IPS-18c (cell line): ENCODE results near the gene TRPC6.
"Not testable (repeated sequence)": the region's sequence is repeated elsewhere in the genome, so short reads cannot be mapped to it uniquely, and the experiment has no call there.

Experiments used
- H3K4me3 ChIP-seq: 2 replicates; pipeline ENCODE4 v1.7.0; 2013; ENCODE audit warnings: low read depth, mild to moderate bottlenecking, low read length, moderate library complexity; ENCODE audit not compliant: insufficient read depth
- H3K9me3 ChIP-seq: one replicate; pipeline ENCODE4 v1.6.1; 2013; ENCODE audit warnings: mild to moderate bottlenecking, low read length, moderate library complexity; ENCODE audit not compliant: control insufficient read depth, insufficient read depth

TRPC6 gene

DNA sequence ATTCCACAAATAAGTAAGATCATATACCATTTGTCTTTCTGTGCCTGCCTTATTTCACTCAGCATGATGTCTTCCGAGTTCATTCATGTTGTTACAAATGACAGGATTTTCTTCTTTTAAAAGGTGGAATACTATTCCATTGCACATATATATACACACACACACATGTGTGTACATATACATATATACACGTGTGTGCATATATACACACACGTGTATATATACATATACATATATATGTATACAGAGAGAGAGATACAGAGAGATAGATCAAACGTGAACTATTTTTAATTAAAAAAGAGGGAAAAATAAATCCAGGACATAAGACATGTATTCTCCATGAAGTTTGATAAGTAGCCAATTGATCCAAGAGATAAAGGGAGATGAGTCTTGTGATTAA, 108.1 kb downstream of the TRPC6 start:
- Histone ChIP-seq H3K4me3 (no peak overlapping the region), H3K9me3 (no peaks in the 10 kb centered on the region)

DNA sequence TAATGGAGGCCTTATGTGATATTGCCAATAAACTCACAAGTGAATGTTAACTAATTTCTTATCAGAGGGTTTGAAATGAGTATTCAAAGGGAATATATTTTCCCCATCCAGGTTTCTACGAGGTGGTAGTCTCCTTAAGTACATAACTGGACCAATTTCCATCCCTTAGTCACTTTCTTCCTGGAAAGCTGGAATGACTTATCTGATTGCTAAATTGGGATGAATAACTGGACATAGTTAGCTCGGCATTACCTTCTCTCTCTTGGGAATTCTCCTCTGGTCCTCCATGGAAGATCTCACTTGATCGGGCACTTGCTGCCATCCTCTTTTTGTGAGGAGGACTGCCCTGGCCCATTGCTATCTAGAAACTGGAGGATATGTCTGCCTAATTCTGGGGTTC, 109.1 kb downstream of the TRPC6 start:
- Histone ChIP-seq H3K4me3 (no peak overlapping the region), H3K9me3 (no peaks in the 10 kb centered on the region)

DNA sequence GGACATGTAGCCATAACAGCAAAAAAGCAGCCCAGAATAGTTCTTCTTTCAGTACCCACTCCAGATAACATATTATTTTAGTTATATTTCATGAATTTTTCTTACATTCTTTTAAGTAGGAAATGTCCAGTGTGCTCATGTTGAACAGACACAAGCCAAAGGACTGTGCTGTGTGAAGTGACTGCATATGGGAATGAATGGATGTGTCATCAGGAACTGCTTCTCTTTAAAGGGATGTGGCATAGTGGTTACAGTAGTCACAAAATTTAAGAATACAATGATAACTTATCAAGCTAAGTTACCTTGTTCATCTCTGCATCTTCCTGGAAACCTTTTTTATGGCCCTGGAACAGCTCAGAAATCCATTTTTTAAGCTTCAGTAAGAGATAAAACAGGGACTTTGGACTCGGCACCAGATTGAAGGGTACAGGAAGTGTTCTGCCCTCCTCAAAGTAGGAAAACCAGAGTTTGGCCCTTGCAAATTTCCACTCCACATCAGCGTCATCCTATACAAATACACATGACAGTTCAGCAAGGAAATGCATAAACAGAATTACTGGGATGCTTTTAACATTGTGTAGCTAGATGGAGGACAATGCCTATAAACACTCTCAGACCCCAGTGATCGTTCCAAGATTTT, 112.8 kb downstream of the TRPC6 start:
- Histone ChIP-seq H3K9me3 (no peaks in the 10 kb centered on the region), H3K4me3 (no peak overlapping the region)

DNA sequence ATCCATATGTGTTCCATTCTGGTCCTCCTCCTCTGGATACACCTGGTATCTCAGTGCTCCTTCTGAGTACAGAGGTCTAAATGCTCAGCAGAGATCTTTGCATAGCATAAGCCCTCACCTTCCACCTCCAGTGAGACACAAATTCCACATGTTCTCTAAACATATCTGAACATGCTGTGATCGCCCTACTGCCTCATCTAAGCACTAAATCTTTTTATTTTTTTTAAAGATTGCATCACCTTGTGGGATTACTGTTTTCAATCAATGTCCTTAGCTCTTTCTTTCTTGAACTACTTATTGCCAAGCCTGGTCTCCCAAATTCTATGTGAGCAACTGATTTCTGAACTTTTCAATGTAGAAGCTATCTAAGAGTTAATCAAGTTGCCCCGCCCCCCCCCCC, 113.4 kb downstream of the TRPC6 start:
- Histone ChIP-seq H3K4me3 (no peak overlapping the region), H3K9me3 (no peaks in the 10 kb centered on the region)

DNA sequence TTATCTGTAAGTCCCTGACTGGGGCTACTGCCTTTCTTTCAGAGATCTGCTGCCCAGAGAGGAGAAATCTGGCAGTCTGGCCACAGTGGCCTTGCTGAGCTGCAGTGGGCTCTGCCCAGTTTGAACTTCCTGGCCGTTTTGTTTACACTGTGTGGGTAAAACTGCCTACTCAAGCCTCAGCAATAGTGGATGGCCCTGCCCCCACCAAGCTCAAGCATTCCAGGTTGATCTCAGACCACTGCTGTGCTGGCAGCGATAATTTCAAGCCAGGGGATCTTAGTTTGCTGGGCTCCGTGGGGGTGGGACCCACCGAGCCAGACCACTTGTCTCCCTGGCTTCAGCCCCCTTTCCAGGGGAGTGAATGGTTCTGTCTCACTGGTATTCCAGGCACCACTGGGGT, 117.5 kb downstream of the TRPC6 start:
- no peak overlapping the region for H3K4me3 ChIP-seq
- H3K9me3 ChIP-seq = no peaks in the 10 kb centered on the region

DNA sequence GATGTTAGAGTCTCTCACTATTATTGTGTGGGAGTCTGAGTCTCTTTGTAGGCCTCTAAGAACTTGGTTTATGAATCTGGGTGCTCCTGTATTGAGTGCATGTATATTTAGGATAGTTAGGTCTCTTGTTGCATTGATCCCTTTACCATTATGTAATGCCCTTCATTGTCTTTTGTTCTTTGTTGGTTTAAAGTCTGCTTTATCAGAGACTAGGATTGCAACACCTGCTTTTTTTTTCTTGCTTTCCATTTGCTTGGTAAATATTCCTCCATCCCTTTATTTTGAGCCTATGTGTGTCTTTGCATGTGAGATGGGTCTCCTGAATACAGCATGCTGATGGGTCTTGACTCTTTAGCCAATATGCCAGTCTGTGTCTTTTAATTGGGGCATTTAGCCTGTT, 119.4 kb downstream of the TRPC6 start:
- not testable (repeated sequence) for H3K9me3 ChIP-seq, H3K4me3 ChIP-seq

DNA sequence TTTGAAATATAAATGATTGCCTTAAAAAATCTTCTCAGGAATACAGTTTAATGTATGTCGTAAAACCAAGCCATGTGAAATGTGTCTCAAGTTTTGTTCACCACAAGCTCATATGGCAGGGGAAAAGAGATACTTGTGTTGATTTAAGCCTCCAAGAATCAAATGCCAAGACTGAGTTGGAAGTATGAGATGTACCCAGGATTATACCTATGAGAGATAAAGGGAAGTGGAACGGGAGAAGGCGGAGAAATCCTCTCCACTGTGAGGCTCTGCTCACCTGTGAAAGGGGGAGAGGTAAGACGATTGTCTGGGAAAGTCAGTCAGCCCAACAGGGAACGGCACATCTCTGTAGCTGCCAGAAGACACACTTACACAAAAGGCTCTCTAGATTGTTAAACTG, 124.8 kb downstream of the TRPC6 start:
- H3K9me3 ChIP-seq = no peaks in the 10 kb centered on the region
- H3K4me3 ChIP-seq = no peak overlapping the region

DNA sequence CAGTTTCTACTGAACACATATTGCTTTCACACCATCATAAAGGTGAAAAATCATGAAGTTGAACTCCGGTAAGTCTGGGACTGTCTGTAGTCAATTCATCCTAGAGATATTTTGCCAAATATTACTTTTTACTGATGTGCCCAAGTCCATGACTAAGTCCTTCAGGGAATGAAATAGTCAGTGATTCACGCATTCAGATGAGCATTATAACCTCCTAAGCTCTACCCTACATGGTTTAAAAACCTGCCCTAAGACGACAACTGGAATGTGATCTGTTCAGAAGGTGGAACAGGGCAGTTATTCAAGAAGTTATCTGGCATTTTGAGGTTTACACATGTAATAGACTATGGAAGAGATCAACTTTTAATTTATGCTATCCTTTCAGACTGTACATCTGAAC, 125.6 kb downstream of the TRPC6 start:
- no peak overlapping the region for H3K4me3 ChIP-seq
- H3K9me3 ChIP-seq = no peaks in the 10 kb centered on the region

DNA sequence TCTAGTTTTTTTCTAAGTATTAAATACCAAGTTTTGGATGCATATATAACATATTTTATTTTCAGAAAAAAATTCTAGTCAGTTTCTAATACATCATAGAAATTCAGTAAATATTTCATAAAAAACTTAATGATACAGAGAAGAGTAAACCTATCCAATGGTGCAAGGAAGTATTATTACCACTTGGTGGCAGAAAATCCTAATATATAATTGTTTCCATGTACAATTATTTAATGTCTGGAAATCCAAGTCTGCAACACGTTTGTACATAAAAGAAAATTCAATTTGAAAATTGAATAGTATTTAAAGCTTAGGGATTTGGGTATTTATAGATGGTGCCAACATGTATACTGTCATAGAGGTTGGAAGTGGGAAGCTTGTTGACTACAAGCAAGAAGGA, 127.0 kb downstream of the TRPC6 start:
- H3K9me3 ChIP-seq = no peaks in the 10 kb centered on the region

DNA sequence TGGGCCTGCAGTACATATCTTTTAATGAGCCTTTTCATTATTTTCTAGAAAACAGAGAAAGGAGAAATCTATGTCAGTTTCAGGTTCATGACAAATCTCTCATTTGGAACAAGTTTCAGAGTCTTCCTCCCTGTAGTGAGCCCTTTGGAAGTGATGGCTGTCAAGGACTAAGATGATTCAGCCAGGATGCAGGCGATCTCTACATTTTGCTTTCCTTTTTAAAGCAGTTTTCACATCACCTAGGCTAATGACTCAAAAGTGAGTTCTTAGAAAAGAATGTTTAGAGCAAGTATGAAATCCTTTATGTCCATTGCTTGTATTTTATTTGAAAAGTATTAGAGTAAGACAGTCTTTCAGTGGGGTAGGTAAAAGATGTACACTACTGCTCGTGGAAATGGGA, 130.1 kb downstream of the TRPC6 start:
- Histone ChIP-seq H3K9me3 (no peaks in the 10 kb centered on the region), H3K4me3 (no peak overlapping the region)

More for the DNA sequence above, 127.0 kb downstream of the TRPC6 start:
- H3K4me3 ChIP-seq = no peak overlapping the region

DNA sequence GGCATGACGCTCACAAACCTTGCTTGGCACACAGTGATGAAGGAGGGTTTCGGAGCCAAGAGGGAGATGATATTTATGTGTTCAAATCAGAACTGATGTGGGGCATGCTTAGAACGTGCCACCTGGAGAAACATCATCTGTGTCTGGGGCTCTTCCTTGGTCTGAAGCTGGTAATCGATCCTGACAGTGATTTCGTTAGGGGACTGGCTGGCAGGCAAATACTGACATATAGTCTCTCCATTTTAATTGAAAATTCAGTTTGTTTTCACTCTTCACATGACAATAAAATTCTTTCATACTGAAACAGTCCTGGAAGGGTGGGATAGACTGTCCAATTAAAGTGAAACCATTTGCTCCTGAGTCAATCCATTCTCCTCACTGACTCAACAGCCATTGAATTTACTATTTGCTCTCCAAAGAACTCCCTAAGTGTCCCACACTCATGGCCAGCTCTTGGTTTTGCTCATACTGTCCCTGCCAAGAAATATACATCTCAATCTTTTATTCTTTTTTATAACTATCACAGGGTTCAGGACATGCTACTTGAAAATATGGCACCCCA, 134.8 kb downstream of the TRPC6 start:
- Histone ChIP-seq H3K9me3 (no peaks in the 10 kb centered on the region), H3K4me3 (no peak overlapping the region)

DNA sequence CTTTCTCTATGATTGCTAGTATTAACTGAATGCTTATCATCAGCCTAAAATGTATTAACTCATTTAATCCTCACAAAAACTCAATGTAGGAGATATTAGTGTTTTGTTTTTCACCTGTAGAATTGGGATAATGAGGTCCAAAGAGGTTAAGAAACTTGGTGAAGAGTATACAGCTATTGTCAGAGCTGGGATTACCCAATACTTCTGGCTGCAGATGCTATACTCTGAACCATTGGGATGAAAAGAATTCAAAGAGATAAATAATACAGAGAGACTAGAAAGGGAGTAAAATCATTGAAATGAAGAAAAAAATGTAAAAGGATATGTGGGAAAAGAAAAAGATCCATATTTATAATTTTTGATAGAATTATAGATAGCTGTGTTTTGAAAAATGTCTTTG, 137.1 kb downstream of the TRPC6 start:
- Histone ChIP-seq H3K4me3 (no peak overlapping the region), H3K9me3 (no peaks in the 10 kb centered on the region)

DNA sequence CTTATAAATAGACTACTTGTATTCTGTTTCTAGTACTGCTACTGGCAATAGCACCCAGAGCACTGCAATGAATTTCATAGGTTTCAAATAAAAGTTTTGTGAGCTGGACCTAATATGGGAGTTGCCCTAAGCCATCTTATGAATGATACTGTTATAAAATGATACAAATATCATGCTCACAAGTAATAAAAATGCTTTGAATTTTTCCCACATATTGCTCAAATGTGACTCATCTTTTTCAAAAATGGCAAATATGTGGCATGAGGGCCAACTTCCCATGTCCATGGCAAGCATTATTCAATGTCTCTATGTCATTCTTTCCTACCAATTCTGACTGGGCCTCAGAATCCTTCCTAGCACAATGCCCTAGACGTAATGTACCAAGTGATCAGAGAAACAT, 137.6 kb downstream of the TRPC6 start:
- H3K9me3 ChIP-seq = no peaks in the 10 kb centered on the region
- H3K4me3 ChIP-seq = no peak overlapping the region

DNA sequence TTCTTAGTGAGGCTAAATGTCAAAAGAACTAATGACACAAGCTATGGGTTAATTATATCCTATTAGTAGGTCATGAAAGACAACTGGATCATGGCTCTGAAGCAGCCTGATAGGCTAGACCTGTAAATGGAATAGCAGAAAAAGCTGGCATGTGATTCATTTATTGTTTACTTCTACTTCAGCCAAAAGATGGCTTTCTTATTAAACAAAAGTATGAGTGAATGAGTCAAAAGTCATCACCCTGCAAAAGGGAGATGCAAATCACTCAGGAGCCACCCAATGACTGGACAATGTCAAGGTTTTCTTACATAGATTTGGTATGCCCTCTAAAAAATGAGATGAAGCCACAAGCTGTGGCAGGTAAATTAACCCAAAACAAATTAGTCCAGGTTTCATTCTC, 138.0 kb downstream of the TRPC6 start:
- H3K4me3 ChIP-seq = no peak overlapping the region
- no peaks in the 10 kb centered on the region for H3K9me3 ChIP-seq

DNA sequence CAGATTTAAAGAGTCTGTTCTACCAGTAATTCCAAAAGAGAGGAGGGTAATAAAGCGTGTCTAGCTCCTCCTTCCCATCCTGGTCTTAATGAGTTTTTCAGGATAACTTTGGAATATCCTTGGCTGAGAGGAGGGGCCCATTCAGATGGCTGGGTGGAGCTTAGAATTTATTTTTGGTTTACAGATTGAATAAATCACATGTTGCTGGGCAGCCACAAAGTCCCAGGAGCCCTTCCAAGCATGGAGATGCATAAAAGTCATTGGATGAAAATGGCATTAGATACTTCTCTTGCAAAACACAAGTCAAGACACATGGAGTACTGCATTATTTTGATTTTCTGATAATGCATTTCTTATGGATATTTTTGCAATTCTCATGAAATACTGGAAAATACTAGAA, 139.0 kb downstream of the TRPC6 start:
- no peaks in the 10 kb centered on the region for H3K9me3 ChIP-seq
- H3K4me3 ChIP-seq = no peak overlapping the region

DNA sequence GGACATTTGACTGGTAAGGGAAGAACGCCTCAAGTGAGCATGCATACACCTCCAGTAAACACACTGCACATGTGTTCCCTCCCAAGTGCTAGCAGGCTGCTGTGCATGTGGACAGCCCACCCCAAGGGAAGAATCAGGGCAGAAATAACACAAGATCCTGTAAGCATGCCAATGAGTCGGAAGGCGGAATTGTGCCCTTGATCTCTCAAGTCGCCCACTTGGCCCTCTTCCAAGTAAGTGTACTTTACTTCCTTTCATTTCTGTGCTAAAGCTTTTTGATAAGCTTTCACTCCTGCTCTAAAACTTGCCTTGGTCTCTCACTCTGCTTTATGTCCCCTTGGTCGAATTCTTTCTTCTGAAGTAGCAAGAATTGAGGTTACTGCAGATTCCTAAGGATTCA, 139.6 kb downstream of the TRPC6 start:
- no peaks in the 10 kb centered on the region for H3K9me3 ChIP-seq

DNA sequence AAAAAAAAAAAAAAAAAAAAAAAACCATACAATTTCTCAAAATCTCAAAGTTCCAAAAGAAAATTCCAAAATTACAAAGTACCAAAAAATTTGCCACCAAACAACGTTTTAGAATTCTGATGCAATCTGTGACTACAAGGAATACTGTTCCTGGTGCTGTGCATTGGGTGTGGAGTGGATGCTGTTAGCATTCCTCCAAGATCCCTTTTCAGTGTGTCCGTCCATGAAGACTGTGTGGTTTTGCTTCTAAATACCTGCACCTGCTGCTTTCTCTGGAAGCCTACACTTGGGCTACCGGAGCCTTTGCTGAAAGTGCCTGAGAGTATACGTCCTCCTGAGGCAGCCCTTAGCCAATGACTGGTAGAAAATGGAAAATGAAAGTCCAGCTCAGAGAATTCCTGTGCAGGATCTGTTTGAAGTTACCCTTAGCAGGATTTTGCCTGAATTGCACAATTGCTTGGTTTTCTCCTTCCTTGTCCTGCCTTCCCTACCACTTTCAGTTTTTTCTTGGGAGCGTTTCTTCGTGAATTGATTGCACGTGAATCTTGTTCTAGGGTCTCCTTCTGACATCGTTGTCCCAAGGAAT, 140.8 kb downstream of the TRPC6 start:
- no peaks in the 10 kb centered on the region for H3K9me3 ChIP-seq
- H3K4me3 ChIP-seq = no peak overlapping the region

More for the DNA sequence above, 139.6 kb downstream of the TRPC6 start:
- no peak overlapping the region for H3K4me3 ChIP-seq

DNA sequence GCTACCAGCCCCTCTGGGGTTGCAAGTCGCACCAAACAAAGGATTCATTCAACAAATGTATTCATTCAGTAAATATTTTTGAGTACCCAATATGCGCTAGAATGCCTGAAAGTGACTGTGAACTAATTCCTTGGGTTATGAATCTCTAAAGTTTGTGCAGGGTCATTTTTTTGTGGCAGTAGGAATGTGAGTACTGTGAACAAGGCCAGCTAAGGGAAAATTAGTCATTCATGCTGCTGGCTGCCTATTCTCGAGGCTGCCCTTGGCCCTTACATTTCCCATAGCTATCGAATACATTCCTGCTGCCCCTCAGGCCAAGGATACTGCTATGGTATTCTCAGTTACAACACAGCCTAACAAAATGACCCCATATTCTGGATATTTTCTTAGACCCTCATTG, 141.6 kb downstream of the TRPC6 start:
- Histone ChIP-seq H3K9me3 (no peaks in the 10 kb centered on the region), H3K4me3 (no peak overlapping the region)

DNA sequence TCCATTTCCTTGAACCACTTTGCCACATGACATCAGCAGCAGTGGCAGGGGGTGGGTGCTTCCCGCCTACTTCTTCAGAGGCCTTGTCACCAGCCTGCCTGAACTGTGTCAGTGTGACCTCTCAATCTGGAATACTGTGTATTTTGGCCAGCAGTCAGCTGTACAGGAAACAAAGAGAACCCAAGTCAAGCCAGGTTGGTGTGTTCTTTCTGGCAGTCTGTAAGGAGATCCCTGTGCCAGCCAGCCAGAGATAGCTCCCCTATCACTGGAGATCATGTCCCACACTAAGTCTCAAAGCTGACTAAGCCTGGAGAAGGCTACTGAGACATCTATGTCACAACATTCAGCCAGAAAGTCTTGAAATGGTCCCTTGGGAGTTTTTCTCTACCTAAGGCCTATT, 142.1 kb downstream of the TRPC6 start:
- H3K4me3 ChIP-seq = no peak overlapping the region
- no peaks in the 10 kb centered on the region for H3K9me3 ChIP-seq
